GM18505 (cell line): ENCODE data around the gene COMMD7.

Experiments used
- ATAC-seq: cut with Tn5 transposase; IDR thresholded peaks from one replicate; pipeline ENCODE4 v1.9.1; 2021; ENCODE audit not compliant: unreplicated experiment
- POLR2A ChIP-seq: IDR thresholded peaks from 4 replicates; pipeline ENCODE4 v1.6.1; 2011; ENCODE audit warnings: borderline replicate concordance; ENCODE audit not compliant: insufficient read depth, insufficient read length; ENCODE audit errors: extremely low read depth

COMMD7 gene

GRCh38 chr20:32743237-32744112, at the start of gene COMMD7:
TSS of gene COMMD7 (minus strand) at chr20:32743467. CDS start at chr20:32743391, 76 bp downstream.
- peak; percentile 72 for TF ChIP-seq POLR2A
- ATAC-seq, result peak; percentile 56

- no peak for TF ChIP-seq POLR2A
- ATAC-seq, result no peak
Observed at GRCh38 chr20:32792731-32793458, 49.6 kb upstream of the COMMD7 start.

DNA sequence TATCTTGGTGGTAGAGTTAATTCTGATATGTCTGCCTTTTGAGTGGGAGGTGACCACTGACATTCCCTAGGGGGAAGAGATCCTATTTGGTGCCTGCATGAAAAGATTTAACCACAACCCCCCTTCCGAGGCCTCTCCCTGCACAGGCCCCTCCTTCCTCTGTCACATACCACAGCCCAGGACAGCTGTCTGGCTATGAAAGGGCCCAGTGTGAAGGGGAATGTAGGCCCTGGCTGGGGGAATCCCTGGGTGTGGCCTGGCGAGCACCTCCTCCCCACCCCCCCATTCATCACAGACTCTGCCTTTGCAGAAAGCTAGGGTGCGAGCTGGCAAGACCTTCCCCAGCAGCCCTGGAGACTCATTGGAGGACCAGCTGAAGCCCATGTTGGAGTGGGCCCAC, 49.0 kb upstream of the COMMD7 start:
- no peak for ATAC-seq
- no peak for TF ChIP-seq POLR2A

- TF ChIP-seq POLR2A, result no peak
- ATAC-seq, result no peak
Observed at GRCh38 chr20:32790751-32791057, 47.4 kb upstream of the COMMD7 start.

DNA sequence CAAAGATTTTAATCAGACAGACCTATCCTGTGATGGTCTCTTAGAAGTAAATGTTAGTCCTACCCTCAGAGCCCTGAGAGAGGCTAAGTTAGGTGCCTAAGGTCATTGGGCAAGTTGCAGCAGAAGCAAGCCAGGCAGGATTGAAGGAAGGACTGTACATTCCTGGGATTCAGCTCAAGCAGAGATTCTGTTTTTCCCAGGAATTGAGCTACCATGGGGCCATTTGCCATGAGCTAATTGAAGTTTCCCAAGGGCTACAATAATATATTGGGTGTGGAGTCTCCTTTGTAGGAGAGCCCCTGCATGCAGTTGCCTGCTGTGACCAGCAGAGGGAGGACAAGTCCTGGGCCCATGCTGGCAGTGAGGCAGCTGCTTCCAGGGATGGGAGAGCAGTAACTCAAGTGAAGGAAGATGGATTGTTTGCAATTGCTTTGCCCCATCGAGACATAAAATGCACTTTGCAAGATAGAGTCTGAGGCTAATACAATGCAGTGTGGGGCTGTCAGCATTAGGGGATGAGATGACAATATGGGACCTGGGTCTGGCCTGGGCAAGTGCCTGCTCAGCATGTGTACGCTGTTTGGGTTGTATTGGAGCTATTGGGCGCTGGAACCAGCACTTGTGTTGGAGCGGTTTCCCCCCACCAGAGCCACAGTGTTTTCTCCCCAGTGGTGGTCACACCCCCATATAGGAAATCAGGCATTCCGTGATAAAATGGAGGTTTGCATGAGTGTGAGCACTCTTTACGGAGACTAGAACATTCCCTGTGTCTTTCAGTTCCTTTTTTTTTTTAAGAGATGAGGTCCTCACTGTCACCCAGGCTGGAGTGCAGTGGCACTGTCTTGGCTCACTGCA, 46.9 kb upstream of the COMMD7 start:
- no peak for TF ChIP-seq POLR2A
- ATAC-seq, result peak; percentile 49

DNA sequence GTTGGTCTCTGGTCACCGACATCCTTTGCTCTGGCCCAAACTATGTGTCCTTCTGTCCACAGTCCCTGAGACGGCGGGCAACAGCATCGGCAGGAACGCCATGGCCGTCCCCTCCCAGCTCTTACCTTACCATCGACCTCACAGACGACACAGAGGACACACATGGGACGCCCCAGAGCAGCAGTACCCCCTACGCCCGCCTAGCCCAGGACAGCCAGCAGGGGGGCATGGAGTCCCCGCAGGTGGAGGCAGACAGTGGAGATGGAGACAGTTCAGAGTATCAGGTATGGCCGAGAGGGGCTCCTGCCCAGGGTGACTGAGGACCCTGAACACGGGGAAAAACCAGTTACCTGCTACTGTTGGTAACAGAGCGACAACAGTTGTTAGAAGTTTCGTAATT, 43.9 kb upstream of the COMMD7 start:
- no peak for ATAC-seq
- TF ChIP-seq POLR2A, result no peak

GRCh38 chr20:32786059-32786760, 42.9 kb upstream of the COMMD7 start:
- no peak for ATAC-seq
- TF ChIP-seq POLR2A, result no peak

DNA sequence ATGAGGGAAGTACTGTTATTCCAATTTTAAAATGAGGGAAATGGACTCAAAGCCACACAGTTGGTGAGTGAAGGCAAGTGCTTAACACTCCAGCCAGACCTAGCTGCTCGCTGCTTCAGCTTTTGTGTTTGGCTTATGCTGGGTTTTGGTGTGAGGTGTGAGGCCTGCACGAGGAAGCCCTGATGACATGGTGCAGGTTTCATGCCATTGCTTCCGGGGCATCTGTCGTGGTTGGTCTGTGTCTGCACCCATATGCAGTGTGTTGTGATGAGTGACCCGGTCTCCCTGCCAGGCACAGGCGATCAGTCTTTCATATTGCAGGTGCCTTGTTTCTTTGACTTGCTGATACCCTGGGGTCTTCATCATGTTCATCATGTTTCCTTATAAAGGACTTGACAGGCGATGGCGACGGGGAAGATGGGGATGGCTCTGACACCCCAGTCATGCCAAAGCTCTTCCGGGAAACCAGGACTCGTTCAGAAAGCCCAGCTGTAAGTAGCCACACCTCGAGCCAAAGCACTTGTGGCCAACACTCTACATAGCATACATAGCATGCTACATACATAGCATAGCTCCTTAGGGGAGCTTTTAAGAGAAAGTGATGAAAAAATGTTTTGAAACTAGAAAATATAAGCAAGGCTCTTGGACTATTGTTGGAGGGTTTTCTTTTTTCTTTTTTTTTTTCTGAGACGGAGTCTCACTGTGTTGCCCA, 41.3 kb upstream of the COMMD7 start:
- TF ChIP-seq POLR2A, result no peak
- ATAC-seq, result no peak

DNA sequence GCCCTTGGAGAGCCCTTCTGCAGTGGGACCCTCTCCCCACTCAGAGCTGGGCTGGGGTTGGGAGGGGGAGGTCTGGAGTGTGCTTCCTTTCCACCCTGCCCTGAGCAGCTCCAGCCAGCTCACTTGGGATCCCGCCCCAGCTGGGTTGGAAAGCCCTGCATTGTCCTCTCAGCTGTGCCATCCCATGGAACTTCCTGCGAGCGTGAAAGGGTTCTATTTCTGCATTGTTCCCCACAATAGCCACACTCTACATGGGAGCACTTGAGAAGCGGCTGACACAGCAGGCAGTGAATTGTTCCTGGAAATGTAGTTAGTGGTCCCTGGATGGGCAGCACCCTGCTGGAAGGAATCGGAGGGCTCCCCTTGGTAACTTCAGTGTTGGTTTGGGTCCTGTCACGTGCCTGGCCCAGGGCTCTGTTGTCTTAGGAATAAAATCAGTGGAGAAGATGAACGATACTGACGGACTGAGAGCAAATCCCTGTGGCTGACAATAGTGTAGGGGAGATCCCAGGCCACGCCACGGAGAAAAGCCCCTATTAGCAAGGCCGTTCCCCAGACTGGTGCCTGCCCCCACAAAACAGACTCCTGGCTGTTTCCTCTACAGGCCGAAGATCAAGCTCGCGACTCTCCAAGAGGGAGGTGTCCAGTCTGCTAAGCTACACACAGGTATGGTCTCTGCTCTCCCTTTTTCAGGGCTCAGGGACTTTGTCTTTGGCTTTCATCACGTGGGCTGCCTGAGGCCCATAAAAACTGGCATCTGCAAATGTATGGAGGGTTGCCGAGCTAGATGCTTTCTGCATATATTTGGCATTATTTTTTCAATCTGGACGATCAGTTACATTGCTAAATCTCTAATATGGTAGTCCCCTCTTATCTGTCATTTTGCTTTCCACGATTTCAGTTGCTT, 37.7 kb upstream of the COMMD7 start:
- TF ChIP-seq POLR2A, result no peak
- no peak for ATAC-seq

- ATAC-seq, result no peak
Observed at GRCh38 chr20:32780278-32780677, 37.0 kb upstream of the COMMD7 start.

GRCh38 chr20:32779500-32780211, 36.4 kb upstream of the COMMD7 start:
- TF ChIP-seq POLR2A, result no peak
- ATAC-seq, result no peak

More at GRCh38 chr20:32780278-32780677, 37.0 kb upstream of the COMMD7 start:
- no peak for TF ChIP-seq POLR2A
